ENCODE measurements around the gene NTRK2.

- TF ChIP-seq, protein P1, sequence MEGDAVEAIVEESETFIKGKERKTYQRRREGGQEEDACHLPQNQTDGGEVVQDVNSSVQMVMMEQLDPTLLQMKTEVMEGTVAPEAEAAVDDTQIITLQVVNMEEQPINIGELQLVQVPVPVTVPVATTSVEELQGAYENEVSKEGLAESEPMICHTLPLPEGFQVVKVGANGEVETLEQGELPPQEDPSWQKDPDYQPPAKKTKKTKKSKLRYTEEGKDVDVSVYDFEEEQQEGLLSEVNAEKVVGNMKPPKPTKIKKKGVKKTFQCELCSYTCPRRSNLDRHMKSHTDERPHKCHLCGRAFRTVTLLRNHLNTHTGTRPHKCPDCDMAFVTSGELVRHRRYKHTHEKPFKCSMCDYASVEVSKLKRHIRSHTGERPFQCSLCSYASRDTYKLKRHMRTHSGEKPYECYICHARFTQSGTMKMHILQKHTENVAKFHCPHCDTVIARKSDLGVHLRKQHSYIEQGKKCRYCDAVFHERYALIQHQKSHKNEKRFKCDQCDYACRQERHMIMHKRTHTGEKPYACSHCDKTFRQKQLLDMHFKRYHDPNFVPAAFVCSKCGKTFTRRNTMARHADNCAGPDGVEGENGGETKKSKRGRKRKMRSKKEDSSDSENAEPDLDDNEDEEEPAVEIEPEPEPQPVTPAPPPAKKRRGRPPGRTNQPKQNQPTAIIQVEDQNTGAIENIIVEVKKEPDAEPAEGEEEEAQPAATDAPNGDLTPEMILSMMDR (conservative IDR thresholded peaks at IDR 0.05), result no peak
- no peak for TF ChIP-seq EZH2 (IDR thresholded peaks at IDR 0.05; ENCODE audit: low read depth)
These were observed 150.0 kb downstream of the NTRK2 start for GRCh38 chr9:84819491-84819991.
